Measurements from ENCODE around the gene CTNNBIP1.

DNA sequence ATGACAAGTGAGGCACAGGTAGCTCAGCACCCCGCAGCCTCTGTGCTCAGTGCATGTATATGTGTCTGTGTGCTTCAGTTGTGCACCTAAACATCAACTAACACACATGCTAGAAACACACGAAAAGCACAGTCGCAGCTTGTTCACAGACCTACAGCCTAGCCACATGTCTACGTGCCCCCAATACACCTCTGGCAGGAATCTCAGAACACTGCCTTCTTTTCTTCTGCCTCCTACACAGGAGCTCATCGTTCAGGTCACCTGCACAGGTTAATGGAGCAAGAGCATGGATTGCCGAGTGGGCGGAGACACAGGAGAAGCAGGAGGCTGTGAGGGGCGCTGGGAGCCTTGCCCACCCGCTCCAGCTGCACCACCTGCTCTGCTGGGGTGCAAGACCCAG, 31.7 kb downstream of the CTNNBIP1 start:
- TF ChIP-seq, protein P1, sequence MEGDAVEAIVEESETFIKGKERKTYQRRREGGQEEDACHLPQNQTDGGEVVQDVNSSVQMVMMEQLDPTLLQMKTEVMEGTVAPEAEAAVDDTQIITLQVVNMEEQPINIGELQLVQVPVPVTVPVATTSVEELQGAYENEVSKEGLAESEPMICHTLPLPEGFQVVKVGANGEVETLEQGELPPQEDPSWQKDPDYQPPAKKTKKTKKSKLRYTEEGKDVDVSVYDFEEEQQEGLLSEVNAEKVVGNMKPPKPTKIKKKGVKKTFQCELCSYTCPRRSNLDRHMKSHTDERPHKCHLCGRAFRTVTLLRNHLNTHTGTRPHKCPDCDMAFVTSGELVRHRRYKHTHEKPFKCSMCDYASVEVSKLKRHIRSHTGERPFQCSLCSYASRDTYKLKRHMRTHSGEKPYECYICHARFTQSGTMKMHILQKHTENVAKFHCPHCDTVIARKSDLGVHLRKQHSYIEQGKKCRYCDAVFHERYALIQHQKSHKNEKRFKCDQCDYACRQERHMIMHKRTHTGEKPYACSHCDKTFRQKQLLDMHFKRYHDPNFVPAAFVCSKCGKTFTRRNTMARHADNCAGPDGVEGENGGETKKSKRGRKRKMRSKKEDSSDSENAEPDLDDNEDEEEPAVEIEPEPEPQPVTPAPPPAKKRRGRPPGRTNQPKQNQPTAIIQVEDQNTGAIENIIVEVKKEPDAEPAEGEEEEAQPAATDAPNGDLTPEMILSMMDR (conservative IDR thresholded peaks at IDR 0.05; ENCODE audit: low read depth, low read length): no peak
- no peak for TF ChIP-seq EZH2 (IDR thresholded peaks at IDR 0.05; ENCODE audit: borderline replicate concordance, low read depth, low read length, poor library complexity, severe bottlenecking)

All from A673 (cell line).